HG02798 (cell line): ENCODE measurements around the gene TSHZ2.

ENCODE experiments used
- ATAC-seq: cut with Tn5 transposase; IDR thresholded peaks from one replicate; pipeline ENCODE4 v1.9.1; 2021; ENCODE audit warnings: mild to moderate bottlenecking; ENCODE audit not compliant: unreplicated experiment, poor library complexity

Gene TSHZ2

DNA sequence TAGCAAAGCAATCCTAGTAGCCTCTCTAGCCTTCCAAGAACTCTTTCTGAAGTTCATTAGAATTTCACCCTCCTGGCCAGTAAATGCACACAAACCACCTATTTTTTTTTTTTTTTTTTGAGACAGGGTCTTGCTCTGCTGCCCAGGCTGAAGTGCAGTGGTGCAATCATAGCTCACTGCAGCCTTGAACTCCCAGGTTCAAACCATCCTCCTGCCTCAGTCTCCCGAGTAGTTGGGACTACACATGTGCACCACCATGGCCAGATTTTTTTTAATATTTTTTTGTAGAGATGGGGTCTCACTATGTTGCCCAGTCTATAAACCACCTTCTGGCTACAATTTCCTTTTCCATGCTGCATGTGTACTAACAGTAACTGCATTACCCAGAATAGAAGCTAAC, 320.2 kb downstream of the TSHZ2 start:
- no peak for ATAC-seq

DNA sequence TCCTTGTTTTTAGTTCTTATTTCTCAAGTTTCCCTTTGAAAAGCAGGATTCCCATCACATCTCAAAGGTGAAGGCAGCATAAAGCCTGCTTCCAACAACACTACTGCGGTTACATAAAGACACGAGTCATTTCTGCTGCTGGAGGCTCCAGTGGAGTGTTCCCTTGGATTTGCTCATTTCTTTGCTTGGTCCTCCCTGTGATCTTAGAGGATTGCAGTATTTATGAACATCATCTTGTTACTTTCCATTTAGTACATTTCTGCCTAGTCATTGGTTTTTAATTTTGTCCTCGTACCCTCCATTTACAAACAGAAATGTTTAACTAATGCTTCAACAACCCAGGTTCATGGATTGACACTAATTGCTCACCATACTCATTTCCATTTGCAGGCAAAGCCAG, 322.6 kb downstream of the TSHZ2 start:
- no peak for ATAC-seq

DNA sequence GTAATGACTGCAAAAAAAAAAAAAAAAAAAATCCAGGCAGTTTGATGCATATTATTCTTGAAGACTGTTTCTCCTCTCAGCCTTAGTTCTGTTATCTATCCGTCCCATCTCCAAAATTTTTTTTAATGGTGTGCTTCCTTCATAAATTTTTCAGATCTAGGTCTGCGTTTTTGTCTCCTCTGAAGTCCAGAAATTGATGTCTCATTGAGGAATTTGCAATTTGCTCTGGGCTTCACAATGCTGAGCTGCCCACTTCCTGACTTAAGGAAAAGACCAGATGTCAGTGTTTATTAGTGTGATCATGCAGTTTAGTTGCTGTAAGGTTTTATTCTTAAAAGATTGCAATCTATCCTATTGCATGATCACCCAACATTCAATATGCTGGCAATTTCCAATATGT, 323.9 kb downstream of the TSHZ2 start:
- no peak for ATAC-seq

DNA sequence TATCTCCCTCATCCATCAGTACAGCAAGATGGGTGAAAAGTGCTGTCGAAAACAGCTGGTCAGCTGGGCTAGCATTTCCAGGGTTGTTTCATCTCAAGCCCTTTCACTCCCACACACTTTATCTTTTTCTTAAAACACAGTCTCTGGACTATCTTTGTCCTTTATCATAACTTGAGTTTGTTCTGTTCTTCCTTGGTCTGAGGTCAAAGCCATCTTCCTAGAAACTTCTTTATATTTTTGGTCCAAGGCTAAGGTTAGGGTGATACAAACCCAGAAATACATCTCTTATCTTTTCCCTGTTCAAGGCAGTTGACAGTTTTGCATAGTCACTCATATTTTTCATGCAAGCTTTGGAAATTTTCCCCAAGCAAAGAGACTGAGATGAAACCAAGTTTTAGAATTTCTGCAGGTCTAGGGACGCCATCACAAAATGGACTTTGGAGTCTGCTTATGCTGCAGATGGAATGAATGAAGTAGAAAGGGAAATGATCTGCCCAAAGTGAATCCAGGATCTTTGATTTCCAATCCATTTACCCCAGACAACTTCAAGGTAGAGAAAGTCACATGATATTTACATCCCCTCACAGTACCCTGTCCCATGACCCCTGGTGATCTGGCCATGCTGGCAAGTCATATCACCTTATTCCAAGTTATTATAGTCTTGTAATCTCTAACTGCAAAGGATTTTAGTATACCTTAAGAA, 324.4 kb downstream of the TSHZ2 start:
- no peak for ATAC-seq

DNA sequence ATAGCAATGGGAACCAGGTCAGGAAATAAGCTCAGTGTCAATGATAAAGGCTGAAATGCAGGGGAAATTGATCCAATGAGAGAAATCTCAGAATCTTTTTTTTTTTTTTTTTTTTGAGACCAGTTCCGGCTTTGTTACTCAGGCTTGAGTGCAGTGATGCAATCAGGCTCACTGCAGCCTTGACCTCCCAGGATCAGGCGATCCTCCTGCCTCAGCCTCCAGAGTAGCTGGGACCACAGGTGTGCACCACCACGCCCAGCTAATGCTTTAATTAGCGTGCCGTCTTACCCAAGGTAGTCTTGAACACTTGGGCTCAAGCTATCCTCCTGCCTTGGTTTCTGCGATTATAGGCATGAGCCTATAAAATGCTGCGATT, 325.0 kb downstream of the TSHZ2 start:
- ATAC-seq = no peak

DNA sequence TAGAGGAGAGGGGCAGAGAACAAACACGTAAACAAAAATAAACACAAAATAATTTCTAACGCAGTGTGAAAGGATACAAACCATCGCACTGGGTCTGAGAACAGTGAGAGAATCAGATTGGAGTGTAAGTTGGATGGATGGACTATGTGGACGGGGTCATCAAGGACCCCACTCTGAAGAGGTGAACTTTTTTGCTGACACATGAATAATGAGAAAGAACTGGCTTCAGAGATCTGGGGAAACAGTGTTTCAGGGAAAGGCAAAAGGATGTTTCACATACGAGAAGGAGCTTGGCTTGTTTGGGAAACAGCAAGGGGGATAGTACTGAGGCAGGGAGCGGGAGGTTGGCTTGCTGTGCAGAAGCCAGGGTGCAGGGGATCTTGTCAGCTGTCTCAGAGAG, 326.1 kb downstream of the TSHZ2 start:
- ATAC-seq = no peak

DNA sequence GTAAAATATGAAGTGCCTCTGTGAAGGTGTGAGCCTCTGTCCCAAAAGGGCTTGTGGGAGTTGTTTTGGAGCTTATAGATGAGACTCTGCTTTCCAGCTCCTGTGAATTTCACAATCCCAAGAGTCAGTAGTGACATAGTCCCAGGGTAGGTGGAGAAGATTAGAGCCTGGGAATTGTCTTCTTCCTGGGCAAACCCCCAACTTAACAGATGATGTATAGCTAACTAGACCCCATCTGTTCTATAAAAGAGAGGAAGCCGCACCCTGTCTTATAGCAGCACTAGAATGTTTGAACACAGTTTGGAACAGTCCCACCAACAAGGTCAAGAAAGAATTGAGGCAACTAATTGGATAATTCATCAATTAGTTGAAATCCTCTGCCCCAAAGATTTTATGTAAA, 326.8 kb downstream of the TSHZ2 start:
- no peak for ATAC-seq

DNA sequence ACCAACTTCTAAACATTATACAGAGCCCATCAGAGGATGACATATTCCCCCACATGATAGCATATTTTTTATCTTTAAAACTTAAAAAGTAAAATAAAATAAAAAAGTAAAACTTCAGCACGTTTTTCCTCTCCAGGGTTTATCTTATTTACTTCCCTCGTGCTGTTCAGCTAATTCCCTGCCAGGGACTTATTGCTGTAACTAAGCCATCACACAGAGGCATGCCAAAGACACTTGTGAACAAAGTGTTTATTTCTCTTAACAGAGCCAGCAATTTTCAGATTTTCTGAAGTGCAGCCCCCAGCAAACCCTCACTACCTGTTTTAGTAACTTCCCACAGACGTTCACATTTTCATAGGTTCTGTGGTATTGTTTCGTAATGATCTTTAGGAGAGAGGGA, 327.7 kb downstream of the TSHZ2 start:
- no peak for ATAC-seq

DNA sequence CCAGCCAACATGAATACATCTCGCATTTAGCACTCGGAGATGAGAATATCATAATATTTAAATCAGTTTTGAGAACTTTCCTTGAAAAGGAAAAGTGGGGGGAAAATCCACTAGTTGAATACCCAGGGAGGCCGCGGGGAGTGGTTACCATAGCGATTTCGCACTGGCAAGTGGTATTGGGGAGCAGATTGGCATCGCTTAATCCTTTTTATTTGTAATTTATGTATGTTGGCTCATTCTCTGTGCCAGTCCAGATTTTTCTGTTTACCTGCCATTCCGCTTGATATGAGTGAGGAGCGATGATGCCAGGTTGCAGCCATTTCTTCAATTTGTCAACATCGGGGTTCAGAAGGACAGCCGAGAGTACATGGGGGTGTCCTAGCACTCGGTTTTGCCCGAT, 329.7 kb downstream of the TSHZ2 start:
- ATAC-seq = no peak

DNA sequence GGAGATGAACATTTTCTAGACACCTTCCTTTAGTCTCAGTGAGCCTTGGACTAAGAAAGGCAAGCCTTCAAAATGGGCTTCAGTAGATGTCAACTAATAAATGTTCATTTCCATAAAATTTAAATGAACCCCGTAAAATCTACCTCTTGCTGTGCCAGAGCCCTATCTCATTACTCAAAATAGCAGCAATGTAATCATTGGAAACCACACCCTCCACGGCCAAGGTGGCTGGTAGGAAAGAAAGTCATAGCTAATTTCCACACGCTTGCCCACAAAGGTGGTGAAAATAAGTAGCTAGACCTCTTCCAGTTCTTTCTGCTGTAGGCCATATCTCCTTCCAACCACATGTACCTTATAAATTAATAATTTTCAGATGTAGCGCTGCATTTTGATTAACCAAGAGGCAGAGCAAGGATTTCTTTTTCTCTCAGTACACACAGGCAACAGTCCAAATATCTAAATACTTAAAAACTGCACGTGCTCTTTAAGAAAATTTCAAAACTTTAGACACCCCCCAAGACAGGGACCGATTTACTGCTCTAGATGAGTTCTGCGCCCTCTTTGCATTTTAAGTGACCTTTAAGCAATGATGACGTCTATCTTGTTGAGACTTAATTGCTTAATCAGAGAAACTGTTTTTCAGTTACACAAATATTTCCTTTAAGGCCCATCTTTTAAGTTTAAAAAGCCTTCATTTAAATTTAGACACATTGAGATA, 330.7 kb downstream of the TSHZ2 start:
- ATAC-seq = no peak

DNA sequence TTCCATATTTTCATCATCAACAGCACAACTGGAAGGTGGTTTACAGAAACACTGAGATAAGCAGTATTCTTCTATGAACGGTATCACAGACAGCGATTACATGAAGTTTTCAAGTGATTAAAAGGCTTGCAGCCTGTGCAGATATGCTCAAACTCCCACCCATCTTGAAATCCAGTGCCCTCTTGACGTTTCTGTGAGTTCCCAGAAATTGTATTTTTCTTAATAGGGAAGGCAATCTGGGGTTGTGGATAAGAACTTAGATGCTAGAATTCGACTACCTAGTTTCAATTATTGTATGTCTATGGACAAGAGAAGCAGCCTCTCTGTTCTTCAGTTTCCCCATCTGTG, 331.2 kb downstream of the TSHZ2 start:
- ATAC-seq = no peak

DNA sequence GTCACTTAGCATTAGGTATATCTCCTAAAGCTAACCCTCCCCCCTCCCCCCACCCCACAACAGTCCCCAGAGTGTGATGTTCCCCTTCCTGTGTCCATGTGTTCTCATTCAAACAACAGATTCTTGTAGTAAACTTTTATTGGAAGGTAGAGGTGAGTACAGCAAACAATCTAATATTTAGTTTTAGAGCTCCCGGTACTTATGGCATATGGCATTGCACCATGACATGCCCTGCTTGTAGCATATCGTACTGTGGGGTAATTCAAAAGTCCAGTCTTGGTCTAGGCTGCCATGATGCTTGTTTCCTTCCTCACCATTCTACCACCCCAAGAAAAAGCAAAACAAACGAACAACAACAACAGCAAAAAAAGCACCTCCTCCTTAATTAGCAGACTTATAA, 332.0 kb downstream of the TSHZ2 start:
- no peak for ATAC-seq

DNA sequence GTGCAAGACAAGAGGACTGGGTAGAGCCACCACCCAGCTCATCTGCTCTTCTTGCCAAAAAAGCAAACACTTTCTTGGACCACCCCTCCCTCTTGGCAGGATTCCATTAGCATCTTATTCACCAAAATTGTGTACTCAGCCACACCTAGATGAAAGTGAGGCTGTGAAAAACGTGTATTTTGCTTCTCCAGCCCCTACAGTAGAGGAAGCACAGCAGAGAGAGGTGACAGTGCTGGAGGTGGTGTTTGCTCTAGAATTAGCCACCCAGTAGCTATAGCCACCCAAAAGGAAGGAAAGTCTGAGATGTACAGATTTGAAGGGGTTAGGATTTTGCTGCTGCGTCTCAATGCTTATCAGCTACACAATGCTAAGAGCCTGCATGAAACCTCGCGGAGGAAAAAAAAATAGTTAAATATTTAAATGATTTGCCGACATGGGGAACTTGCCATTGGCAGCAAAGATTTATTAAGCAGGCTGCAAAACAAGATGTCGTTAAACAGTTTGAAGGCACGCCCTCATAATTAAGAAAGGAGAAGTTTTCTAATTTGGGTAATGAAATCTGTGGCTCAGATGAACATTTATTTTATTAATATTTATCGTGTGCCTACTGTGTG, 334.1 kb downstream of the TSHZ2 start:
- no peak for ATAC-seq

DNA sequence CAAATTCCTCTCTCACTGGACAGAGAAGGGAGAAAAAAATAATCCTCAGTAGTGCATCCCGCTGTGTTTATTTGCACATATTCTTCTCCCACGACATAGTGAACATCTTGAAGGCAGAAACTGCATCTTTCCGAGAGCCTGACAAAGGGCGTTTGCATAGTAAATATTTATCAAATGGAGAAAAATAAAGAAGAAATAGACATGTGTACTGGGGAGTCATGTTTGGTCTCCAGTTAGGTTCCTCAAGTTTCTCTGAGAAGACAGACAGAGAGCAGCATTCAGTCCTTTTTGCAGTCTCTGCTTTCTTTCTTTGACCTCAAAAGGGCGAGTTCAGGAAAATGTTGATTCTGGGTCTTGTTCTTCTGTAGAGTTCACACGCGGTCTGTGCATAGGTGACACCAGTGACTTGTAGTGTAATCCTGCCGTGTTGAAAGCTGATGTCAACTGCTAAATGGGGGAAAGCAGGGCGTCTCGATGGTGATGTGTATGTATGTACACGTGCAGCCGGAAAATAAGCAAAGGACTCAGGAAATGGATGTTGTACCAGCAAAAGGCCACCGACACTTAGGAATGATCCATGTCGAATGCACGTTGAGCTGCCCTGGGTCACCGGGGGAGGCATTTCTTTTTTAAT, 335.9 kb downstream of the TSHZ2 start:
- ATAC-seq = no peak

DNA sequence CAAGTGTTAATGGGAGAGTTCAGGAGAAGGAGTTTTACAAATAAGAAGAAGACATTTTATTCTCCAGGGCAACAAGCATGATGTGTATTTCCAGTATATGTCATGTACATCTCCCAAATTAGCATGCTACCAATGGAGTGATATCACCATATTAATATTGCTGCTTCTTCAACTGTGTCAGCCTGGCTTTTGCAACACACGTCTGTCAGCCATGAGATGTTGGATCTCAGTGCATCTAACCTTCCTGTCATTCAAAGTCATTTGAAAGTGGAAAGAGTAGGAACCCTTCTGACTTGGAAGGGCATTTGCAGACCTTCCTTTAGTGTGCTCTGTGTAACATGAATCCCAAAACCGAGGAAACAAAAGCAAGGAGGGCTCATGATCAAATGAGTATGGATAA, 337.4 kb downstream of the TSHZ2 start:
- no peak for ATAC-seq

DNA sequence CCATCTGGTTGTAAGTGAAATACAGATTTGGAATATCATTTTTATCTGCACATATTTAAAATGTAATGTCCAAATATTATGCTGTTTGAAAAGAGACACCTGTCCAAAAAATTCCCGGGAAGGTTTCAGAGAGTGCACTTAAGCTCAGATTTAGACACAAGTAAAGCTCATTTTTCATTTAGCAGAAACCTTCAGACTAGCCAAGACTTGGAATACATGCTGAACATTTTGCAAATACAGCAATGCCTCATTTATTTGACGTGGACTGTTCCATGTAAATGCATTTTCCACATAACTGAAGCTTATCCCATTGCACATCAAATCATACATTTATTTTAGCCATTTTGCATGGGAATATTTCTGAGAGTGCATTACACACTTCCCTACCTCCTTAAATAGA, 340.8 kb downstream of the TSHZ2 start:
- ATAC-seq = no peak

DNA sequence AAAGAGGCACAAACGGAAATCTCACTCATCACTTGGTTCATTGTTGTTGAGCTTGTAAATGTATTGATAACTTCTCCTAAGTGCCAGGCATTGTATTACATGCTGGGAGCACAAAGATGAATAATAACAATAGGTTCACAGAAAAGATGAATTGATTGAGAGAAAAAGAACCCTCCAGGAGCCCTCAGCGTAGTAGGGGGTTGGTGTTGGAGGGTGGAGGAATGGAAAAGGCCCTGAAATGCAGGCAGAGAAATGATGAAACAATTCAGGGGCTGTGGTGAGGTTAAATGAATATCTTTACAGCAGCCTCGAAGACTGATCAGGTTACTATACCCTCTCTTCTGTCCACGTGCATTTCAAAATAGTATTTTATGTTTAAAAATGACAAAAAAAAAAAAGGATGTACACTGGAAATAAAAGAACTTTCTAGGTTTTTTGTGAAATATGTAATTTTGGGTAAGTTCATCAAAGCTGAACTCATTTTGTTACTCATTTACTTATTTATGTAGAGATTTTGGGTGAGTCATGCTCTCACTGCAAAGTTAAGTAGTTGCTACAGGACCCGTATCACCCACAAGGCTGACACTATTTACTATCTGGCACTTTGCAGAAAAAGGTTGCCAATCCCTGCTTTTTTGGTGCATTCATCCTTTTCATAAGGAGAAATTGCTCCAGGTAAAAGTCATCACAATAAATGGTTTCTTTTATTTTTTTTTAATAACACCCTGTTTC, 344.2 kb downstream of the TSHZ2 start:
- ATAC-seq = no peak

DNA sequence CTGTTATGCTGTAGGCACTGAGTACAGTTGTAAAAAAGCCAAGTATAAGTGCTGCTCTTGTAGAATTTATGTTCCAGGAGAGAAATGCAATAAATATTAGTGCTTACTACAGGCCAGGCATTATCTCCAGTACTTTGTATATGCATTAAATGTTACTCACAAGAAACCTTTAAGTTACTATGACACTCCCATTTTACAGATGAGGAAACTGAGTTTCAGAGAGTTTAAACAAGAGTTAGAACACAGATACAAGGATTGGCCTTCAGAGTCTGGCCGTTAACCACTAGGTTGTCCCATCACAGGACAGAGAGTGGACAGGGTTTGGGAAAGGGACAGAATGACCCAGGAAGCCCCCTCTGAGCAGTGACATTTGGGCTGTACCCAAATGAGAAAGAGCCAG, 347.0 kb downstream of the TSHZ2 start:
- ATAC-seq = no peak

DNA sequence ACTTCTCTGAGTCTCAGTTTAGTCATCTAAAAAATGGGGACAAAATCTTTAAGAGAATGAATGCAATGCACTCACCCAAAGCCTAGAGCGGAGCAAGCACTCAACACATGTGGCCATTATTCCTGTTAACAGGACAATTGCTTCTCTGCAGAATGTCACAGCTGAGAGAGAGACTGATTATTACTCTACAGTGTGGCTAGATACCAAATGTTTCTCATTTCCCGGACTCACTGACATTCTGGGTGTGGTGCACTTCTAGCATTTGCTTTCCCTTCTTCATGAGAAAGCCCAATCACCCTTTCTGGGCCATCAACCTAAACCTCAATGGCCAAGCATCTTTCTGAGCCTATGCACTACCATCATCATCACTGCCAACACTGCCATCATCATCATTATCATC, 347.6 kb downstream of the TSHZ2 start:
- ATAC-seq = no peak

DNA sequence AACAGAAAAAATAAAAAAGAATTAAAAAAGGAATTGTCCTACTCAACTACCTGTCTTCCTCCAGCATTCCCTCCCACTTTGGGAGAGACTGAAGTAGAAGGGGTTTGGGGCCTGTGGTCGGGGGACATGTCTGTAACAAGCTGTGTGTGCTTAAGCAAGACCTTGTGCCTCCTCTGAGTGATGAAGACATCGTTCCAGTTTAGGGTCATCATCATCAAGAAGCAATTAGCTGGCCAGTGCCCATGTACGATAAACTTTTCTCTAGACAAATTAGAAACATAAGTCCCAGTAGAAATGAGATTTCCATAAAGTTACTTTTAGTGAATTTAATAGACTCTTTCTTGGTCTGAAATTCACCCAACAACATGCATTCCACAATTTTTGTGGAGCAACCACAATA, 348.5 kb downstream of the TSHZ2 start:
- no peak for ATAC-seq

DNA sequence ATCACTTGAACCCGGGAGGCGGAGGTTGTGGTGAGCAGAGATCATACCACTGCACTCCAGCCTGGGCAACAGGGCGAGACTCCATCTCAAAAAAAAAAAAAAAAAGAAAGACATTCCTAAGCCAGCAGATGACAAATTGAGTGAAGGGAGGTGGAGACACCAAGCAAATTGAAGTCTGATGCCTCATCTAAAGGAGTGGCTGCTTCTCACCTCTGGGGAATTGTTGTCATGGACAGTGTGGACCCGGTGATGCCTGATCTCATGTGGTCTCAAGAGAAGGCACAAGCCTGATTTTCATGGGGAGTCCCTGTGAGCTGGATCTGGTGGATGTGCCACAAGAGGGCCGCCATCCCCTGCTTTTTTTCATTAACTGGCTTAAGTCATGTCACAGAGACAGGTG, 349.4 kb downstream of the TSHZ2 start:
- no peak for ATAC-seq
